ENCODE results near the gene FAM241A.

FAM241A gene

GRCh38 chr4:112222219-112222955 lies 77.1 kb downstream of the FAM241A start:
- no peak for DNase-seq

GRCh38 chr4:112225157-112225556 lies 79.9 kb downstream of the FAM241A start:
- DNase-seq: no peak

DNA sequence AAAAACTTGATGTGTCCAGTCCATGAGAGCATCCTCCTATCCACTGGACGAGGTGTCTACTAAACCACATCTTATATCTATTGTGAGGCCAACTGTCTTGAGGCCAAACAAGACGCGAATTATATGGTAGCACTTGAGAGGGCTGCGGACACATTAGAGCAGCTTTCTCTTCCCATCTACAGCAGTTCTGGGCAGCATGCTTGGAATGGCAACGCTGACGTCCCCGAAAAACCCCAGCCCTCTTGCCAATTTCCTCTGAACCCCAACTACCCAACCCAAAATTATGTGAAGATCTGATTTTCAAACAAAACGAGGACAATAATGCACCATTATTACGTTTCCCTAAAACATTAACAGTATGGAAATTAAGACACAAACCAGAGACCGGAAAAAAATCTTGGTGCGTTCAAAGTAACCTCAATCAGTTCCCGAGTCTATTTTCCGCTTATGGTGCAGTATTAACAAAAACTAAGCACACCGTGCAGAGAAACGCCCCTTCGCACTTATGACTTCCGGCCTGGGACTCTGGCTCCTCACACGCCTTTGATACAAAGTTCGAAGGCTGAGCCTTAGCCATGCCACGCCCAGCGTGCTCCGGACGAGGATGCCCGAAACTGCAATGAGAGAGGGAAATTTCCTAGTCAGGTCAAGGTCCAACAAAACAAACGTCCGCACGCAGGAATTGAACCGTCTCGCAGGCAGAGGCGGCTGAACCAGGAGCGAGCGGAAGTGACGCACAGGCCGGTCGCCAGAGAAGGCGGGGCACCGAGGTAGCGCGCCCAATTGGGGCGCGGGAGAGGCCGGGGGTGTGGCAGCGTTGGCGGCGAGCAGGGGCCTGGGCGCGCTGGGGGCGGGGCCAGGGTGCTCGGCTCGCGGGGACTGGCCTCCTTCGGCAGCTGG lies 85.9 kb downstream of the FAM241A start:
- DNase-seq: peak; percentile 82 to 85

- DNase-seq: peak; percentile 41 to 51
Observed at GRCh38 chr4:112231779-112232713, 86.8 kb downstream of the FAM241A start, which contains the start of gene AP1AR. Gene AP1AR (plus strand): TSS chr4:112231787. CDS start chr4:112232092, 305 bp downstream.

- DNase-seq: peak in 1 of 2 experiments; percentile 30
Observed at GRCh38 chr4:112234952-112235609, 89.8 kb downstream of the FAM241A start.

GRCh38 chr4:112236040-112236439 lies 90.8 kb downstream of the FAM241A start:
- no peak for DNase-seq

DNA sequence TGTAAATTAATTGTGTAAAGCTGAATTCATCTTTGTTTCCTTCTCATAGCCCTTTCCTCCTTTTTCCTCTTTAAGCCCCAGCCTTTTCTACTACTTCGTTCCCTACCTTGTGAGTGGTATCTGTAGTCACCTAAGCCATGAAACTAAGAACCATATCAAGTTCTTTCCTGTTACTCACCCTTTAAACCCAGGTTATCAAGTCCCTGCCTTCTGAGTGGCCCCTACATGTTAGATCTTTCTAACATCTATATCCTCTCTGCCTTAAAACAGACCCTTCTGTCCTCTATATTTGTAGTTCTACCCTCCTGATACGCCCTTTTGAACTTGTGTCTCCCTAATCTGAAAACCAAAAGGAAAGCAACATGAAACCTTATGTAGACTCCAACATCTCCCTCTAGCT lies 93.6 kb downstream of the FAM241A start:
- DNase-seq: no peak
